B cell (primary cell): ENCODE measurements around the gene CNST.

Experiments
- EZH2 ChIP-seq: IDR thresholded peaks from 2 replicates; pipeline ENCODE4 v1.6.1; 2012; ENCODE audit warnings: borderline replicate concordance, low read depth, mild to moderate bottlenecking, moderate library complexity, low read length; ENCODE audit not compliant: insufficient read depth, poor library complexity, severe bottlenecking
- TF ChIP-seq, protein P1 (sequence below): fragments of 200-600 bp; IDR thresholded peaks from one replicate; pipeline ENCODE4 v1.8.0; 2022; ENCODE audit warnings: antibody characterized with exemption, mild to moderate bottlenecking

GRCh38 chr1:246651012-246651695 lies 84.9 kb downstream of the CNST start:
- TF ChIP-seq, protein P1, sequence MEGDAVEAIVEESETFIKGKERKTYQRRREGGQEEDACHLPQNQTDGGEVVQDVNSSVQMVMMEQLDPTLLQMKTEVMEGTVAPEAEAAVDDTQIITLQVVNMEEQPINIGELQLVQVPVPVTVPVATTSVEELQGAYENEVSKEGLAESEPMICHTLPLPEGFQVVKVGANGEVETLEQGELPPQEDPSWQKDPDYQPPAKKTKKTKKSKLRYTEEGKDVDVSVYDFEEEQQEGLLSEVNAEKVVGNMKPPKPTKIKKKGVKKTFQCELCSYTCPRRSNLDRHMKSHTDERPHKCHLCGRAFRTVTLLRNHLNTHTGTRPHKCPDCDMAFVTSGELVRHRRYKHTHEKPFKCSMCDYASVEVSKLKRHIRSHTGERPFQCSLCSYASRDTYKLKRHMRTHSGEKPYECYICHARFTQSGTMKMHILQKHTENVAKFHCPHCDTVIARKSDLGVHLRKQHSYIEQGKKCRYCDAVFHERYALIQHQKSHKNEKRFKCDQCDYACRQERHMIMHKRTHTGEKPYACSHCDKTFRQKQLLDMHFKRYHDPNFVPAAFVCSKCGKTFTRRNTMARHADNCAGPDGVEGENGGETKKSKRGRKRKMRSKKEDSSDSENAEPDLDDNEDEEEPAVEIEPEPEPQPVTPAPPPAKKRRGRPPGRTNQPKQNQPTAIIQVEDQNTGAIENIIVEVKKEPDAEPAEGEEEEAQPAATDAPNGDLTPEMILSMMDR: no peak
- TF ChIP-seq EZH2: no peak
